HG02884 (cell line): ENCODE measurements around the gene MAEA.
"Not testable (repeated sequence)": the region's sequence is repeated elsewhere in the genome, so short reads cannot be mapped to it uniquely, and the experiment has no call there.

Experiments
- ATAC-seq: cut with Tn5 transposase; IDR thresholded peaks from one replicate; pipeline ENCODE4 v1.9.1; 2021; ENCODE audit warnings: mild to moderate bottlenecking, moderate library complexity; ENCODE audit not compliant: unreplicated experiment

MAEA gene

GRCh38 chr4:1364217-1364616 lies 74.5 kb downstream of the MAEA start:
- no peak for ATAC-seq

- no peak for ATAC-seq
Measured at GRCh38 chr4:1364748-1365147, 75.1 kb downstream of the MAEA start.

- ATAC-seq, result no peak
Measured at GRCh38 chr4:1365271-1366178, 75.8 kb downstream of the MAEA start.

GRCh38 chr4:1366371-1367229 lies 76.9 kb downstream of the MAEA start:
- no peak for ATAC-seq

GRCh38 chr4:1367230-1367935 lies 77.7 kb downstream of the MAEA start:
- ATAC-seq, result no peak

- no peak for ATAC-seq
Measured at GRCh38 chr4:1367936-1368289, 78.2 kb downstream of the MAEA start.

- no peak for ATAC-seq
Measured at GRCh38 chr4:1368421-1369090, 78.9 kb downstream of the MAEA start.

- ATAC-seq, result no peak
Measured at GRCh38 chr4:1369091-1369450, 79.4 kb downstream of the MAEA start.

GRCh38 chr4:1369479-1370079 lies 79.9 kb downstream of the MAEA start:
- ATAC-seq, result no peak

- ATAC-seq, result no peak
Measured at GRCh38 chr4:1370321-1371124, 80.8 kb downstream of the MAEA start.

GRCh38 chr4:1371176-1372165 lies 81.8 kb downstream of the MAEA start:
- no peak for ATAC-seq

- ATAC-seq, result not testable (repeated sequence)
Measured at GRCh38 chr4:1372576-1372975, 82.9 kb downstream of the MAEA start.

- ATAC-seq, result no peak
Measured at GRCh38 chr4:1373892-1374705, 84.4 kb downstream of the MAEA start.

- ATAC-seq, result no peak
Measured at GRCh38 chr4:1374706-1375045, 85.0 kb downstream of the MAEA start.

GRCh38 chr4:1375051-1375721 lies 85.5 kb downstream of the MAEA start:
- ATAC-seq, result no peak

- no peak for ATAC-seq
Measured at GRCh38 chr4:1375761-1376322, 86.2 kb downstream of the MAEA start.

- ATAC-seq, result no peak
Measured at GRCh38 chr4:1376391-1376840, 86.7 kb downstream of the MAEA start.
